Smooth muscle cell (in vitro differentiated cells): Measurements from ENCODE around the gene CGREF1. TPM values are rescaled to one million over a fixed set of nuclear protein-coding genes. Genes with fewer than 3 reads are reported as not detected.

Experiments used
- DNase-seq: peaks from one replicate; lab custom pipeline; 2025; ENCODE audit not compliant: unreplicated experiment; lab: John Stamatoyannopoulos, UW
- H2AFZ ChIP-seq: fragments of 200-600 bp; sonication (generic); 2 replicates; pipeline ENCODE4 v1.6.0; 2016; ENCODE audit warnings: antibody characterized with exemption, low read depth, mild to moderate bottlenecking
- H3F3A ChIP-seq: fragments of 200-600 bp; sonication (generic); 2 replicates; pipeline ENCODE4 v1.6.0; 2017; ENCODE audit warnings: antibody characterized with exemption, low read depth
- H3K27ac ChIP-seq: fragments of 200-600 bp; sonication (generic); 2 replicates; pipeline ENCODE4 v1.5.1; 2016; ENCODE audit warnings: low read depth, mild to moderate bottlenecking
- H3K27me3 ChIP-seq: fragments of 200-600 bp; sonication (generic); 2 replicates; pipeline ENCODE4 v1.6.1; 2016; ENCODE audit warnings: low read depth, mild to moderate bottlenecking
- H3K36me3 ChIP-seq: fragments of 200-600 bp; sonication (generic); 2 replicates; pipeline ENCODE4 v1.5.1; 2016; ENCODE audit warnings: low read depth
- H3K4me1 ChIP-seq: fragments of 200-600 bp; sonication (generic); 2 replicates; pipeline ENCODE4 v1.5.1; 2016; ENCODE audit warnings: low read depth
- H3K4me2 ChIP-seq: fragments of 200-600 bp; sonication (generic); 2 replicates; pipeline ENCODE4 v1.6.0; 2016; ENCODE audit warnings: mild to moderate bottlenecking
- H3K4me3 ChIP-seq: fragments of 200-600 bp; sonication (generic); 2 replicates; pipeline ENCODE4 v1.5.1; 2016; ENCODE audit warnings: mild to moderate bottlenecking
- H3K79me2 ChIP-seq: fragments of 200-600 bp; sonication (generic); 2 replicates; pipeline ENCODE4 v1.6.0; 2016; ENCODE audit warnings: low read depth, mild to moderate bottlenecking
- H3K9ac ChIP-seq: fragments of 200-600 bp; sonication (generic); 2 replicates; pipeline ENCODE4 v1.6.0; 2016; ENCODE audit warnings: low read depth
- H3K9me3 ChIP-seq: fragments of 200-600 bp; sonication (generic); replicated peaks from 2 replicates; pipeline ENCODE4 v1.5.1; 2016; ENCODE audit warnings: low read depth
- H4K20me1 ChIP-seq: fragments of 200-600 bp; sonication (generic); 2 replicates; pipeline ENCODE4 v1.6.0; 2016; ENCODE audit warnings: low read depth
- CTCF ChIP-seq: fragments of 200-600 bp; sonication (generic); IDR thresholded peaks from 2 replicates; pipeline ENCODE4 v1.5.1; 2017; ENCODE audit warnings: borderline replicate concordance, mild to moderate bottlenecking, antibody characterized with exemption; ENCODE audit not compliant: insufficient read depth, poor library complexity, severe bottlenecking
- WGBS: methylation state at CpG from one replicate; pipeline ENCODE4 v1.1.7; 2016; ENCODE audit warnings: low lambda C conversion rate; 5-methylcytosine and 5-hydroxymethylcytosine counted together
- polyA plus RNA-seq: library from polyadenylated mRNA; unstranded; fragments of >200 nt; fragmentation: Nextera tagmentation; extraction: Ambion mirVana; gene quantifications from 2 replicates; pipeline ENCODE4 v1.2.1, GENCODE V29; 2016
- total RNA-seq: library from RNA; depleted of rRNA; stranded (reverse); fragments of >200 nt; gene quantifications from 2 replicates; pipeline ENCODE4 v1.2.3, GENCODE V29; 2014

CGREF1 gene
- total and polyA plus RNA-seq, 2 experiments from 2014 or later: 0.85 TPM; not detected in 1

GRCh38 chr2:27085062-27085672, 33.8 kb downstream of the CGREF1 start:
- peaks cover 7% of the 10 kb centered on the region for H3K79me2 ChIP-seq
- WGBS: 53% methylated on average over 10 of the region's 10 CpGs
- no peaks in the 10 kb centered on the region for H3K36me3 ChIP-seq
- no peaks in the 10 kb centered on the region for H3K27me3 ChIP-seq
- peaks cover 18% of the 10 kb centered on the region for H3K4me1 ChIP-seq
- no peak for DNase-seq
- no peak for TF ChIP-seq CTCF
- H3K27ac ChIP-seq: peak overlapping the region; percentile 61
- H3K4me3 ChIP-seq: peak overlapping the region; percentile 83
- H2AFZ ChIP-seq: no peak overlapping the region
- H3K9me3 ChIP-seq: no peaks in the 10 kb centered on the region
- H3F3A ChIP-seq: peaks cover 21% of the 10 kb centered on the region
- H3K9ac ChIP-seq: no peak overlapping the region
- peaks cover 33% of the 10 kb centered on the region for H4K20me1 ChIP-seq
- H3K4me2 ChIP-seq: peak overlapping the region; percentile 99

- Histone ChIP-seq H3K27ac (no peak overlapping the region), H3K9me3 (no peaks in the 10 kb centered on the region), H4K20me1 (peaks cover 33% of the 10 kb centered on the region), H3K9ac (no peak overlapping the region), H3K36me3 (no peaks in the 10 kb centered on the region), H3F3A (peaks cover 21% of the 10 kb centered on the region), H3K79me2 (peaks cover 12% of the 10 kb centered on the region), H3K4me3 (no peak overlapping the region), H3K4me1 (peaks cover 18% of the 10 kb centered on the region), H3K4me2 (peak overlapping the region; percentile 99), H3K27me3 (no peaks in the 10 kb centered on the region), H2AFZ (no peak overlapping the region)
- 76% methylated on average over 6 of the region's 6 CpGs for WGBS
- TF ChIP-seq CTCF: no peak
- DNase-seq: no peak
These were observed 34.4 kb downstream of the CGREF1 start for GRCh38 chr2:27084297-27085061.

- Histone ChIP-seq H3K79me2 (peaks cover 20% of the 10 kb centered on the region), H3K27me3 (no peaks in the 10 kb centered on the region), H3K9ac (no peak overlapping the region), H3K36me3 (no peaks in the 10 kb centered on the region), H3K4me1 (peaks cover 18% of the 10 kb centered on the region), H3K4me3 (no peak overlapping the region), H3K27ac (no peak overlapping the region), H3F3A (peaks cover 21% of the 10 kb centered on the region), H2AFZ (no peak overlapping the region), H3K4me2 (no peak overlapping the region), H4K20me1 (peaks cover 33% of the 10 kb centered on the region), H3K9me3 (no peaks in the 10 kb centered on the region)
- 80% methylated on average over 20 of the region's 20 CpGs for WGBS
- no peak for DNase-seq
- no peak for TF ChIP-seq CTCF
These were observed 35.3 kb downstream of the CGREF1 start for GRCh38 chr2:27083410-27084296.
